Motor neuron (in vitro differentiated cells): ENCODE data around the gene GNAO1. TPM values are rescaled to one million over a fixed set of nuclear protein-coding genes. Genes with fewer than 3 reads are reported as not detected.
"Not testable (repeated sequence)": the region's sequence is repeated elsewhere in the genome, so short reads cannot be mapped to it uniquely, and the experiment has no call there.

Source experiments
- ATAC-seq, 8 experiments: fragments of 200-7000 bp; cut with Tn5 transposase; replicated peaks in 6 of 8; 2 replicates each; pipeline ENCODE4 v1.8.0; 2021; ENCODE audit warnings: mild to moderate bottlenecking in 8 of 8, moderate library complexity in 8 of 8
- H3K27ac ChIP-seq, 2 donors: fragments of 250-450 bp; sonication (Bioruptor Pico); 2 replicates each; pipeline ENCODE4 v1.9.0; 2021; ENCODE audit warnings: antibody characterized with exemption in 2 of 2, mild to moderate bottlenecking in 2 of 2, moderate library complexity in 1 of 2
- H3K4me1 ChIP-seq, 2 donors: fragments of 250-450 bp; sonication (Bioruptor Pico); replicated peaks in 1 of 2; 2 replicates each; pipeline ENCODE4 v1.6.1; 2021; ENCODE audit warnings: antibody characterized with exemption in 2 of 2, mild to moderate bottlenecking in 2 of 2, moderate library complexity in 1 of 2
- H3K4me3 ChIP-seq, 5 donors: fragments of 250-450 bp; sonication (Bioruptor Pico); 2 replicates each; pipeline ENCODE4 v1.9.0; 2021; ENCODE audit warnings: antibody characterized with exemption in 5 of 5, mild to moderate bottlenecking in 5 of 5, moderate library complexity in 4 of 5
- WGBS, 10 experiments: fragments of 450-650 bp; shearing (Covaris generic); methylation state at CpG; one replicate each; pipeline ENCODE4 v1.0.0; 2022; 5-methylcytosine and 5-hydroxymethylcytosine counted together
- in situ Hi-C, 9 experiments: fragments of 400-800 bp; cut with MboI; loops; one replicate each; pipeline ENCODE4 v1.15.0; 2021; ENCODE audit warnings: low sequenced_read_pairs in 9 of 9, low pct_unique_long_range_greater_than_20kb in 2 of 9; ENCODE audit not compliant: unreplicated experiment in 9 of 9
- total RNA-seq, 8 experiments: library from RNA; unstranded; fragments of 300-600 nt; gene quantifications; 2 replicates each; pipeline versions ENCODE4 v1.2.3 to v1.2.4, GENCODE V29; 2022

Gene GNAO1
- total RNA-seq, 8 experiments from 2014 or later, result 1.5 to 80.7 (median 44.8) TPM

DNA sequence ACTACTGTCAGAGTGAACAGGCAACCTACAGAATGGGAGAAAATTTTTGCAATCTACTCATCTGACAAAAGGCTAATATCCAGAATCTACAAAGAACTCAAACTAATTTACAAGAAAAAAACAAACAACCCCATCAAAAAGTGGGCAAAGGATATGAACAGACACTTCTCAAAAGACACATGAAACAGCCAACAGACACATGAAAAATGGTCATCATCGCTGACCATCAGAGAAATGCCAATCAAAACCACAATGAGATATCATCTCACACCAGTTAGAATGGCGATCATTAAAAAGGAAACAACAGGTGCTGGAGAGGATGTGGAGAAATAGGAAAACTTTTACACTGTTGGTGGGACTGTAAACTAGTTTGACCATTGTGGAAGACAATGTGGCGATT, 205.4 kb downstream of the GNAO1 start:
- H3K4me3 ChIP-seq, in situ Hi-C loops, ATAC-seq, H3K27ac ChIP-seq, H3K4me1 ChIP-seq: not testable (repeated sequence)
- 80 to 100% (median 93%) methylated on average over 1 to 3 of the region's 3 CpGs; no CpG with 5 or more reads in 6 of the 10 experiments for WGBS, 10 experiments

DNA sequence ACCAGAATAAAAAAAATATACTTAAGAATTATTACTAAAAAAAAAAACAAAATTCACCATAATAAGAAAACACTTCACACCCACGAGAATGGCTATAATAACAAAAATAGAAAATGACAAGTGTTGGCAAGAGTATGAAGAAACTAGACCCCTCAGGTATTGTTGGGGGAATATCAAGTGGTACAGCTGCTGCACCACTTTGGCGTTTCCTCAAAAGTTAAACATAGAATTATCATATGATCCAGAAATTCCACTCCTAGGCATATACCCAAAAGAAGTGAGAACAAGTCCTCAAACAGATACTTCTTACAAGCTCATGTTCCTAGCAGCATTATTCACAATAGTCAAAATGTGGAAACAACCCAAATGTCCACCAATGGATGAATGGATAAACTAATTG, 207.8 kb downstream of the GNAO1 start:
- peaks cover 0 to 10% of the 10 kb centered on the region in 2 donors for H3K4me1 ChIP-seq
- H3K4me3 ChIP-seq, result no peak overlapping the region
- peak in 1 of 8 experiments; percentile 38 for ATAC-seq
- 75 to 100% (median 90%) methylated on average over 1 to 2 of the region's 2 CpGs; no CpG with 5 or more reads in 1 of the 10 experiments for WGBS, 10 experiments
- no peak overlapping the region for H3K27ac ChIP-seq
- in situ Hi-C loops, result no loop called here

DNA sequence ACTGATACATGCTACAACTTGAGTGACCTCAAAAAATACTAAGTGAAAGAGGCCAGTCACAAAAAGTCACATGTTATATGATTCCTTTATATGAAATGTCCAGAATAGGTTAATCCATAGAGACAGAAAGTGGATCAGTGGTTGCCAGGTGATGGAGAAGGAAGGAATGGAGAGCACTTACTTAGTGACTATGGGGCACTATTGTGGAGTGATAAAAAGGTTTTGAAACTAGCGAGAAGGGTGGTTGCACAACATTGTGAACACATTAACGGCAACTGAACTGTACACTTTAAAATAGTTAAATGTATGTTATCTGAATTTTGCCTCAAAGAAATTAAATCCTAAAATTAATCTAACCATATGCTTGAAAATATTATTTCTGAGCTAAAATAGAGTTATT, 208.2 kb downstream of the GNAO1 start:
- Histone ChIP-seq H3K4me1 (peaks cover 0 to 10% of the 10 kb centered on the region in 2 donors), H3K4me3 (no peak overlapping the region), H3K27ac (no peak overlapping the region)
- in situ Hi-C loops, result no loop called here
- peak in 4 of 8 experiments; percentile 50 to 100 (median 78) for ATAC-seq
- 0 to 100% (median 60%) methylated on average over 1 to 2 of the region's 2 CpGs; no CpG with 5 or more reads in 1 of the 10 experiments for WGBS, 10 experiments

DNA sequence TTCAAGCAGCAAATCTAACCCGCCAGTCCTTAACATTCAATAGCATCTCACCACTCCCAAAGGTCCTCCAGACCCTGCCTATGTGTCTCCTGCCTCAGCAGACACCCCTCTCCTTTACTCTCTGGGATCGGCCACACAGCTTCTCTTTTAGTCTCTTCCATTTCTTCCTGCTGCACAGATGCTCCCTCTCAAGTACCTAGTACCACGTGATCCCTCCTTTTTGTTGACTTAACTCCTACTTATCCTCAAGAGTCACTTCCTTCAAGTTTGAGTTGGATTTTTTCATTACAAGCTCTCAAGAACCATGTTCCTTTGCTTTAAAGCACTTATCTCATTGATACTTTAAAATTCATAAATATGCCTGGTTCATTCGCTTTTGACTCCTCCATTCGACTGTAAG, 209.2 kb downstream of the GNAO1 start:
- no peak for ATAC-seq
- in situ Hi-C loops, result no loop called here
- peaks cover 0 to 10% of the 10 kb centered on the region in 2 donors for H3K4me1 ChIP-seq
- 11 to 100% (median 77%) methylated on average over 1 to 5 of the region's 5 CpGs for WGBS, 10 experiments
- no peak overlapping the region for H3K27ac ChIP-seq
- no peak overlapping the region for H3K4me3 ChIP-seq

DNA sequence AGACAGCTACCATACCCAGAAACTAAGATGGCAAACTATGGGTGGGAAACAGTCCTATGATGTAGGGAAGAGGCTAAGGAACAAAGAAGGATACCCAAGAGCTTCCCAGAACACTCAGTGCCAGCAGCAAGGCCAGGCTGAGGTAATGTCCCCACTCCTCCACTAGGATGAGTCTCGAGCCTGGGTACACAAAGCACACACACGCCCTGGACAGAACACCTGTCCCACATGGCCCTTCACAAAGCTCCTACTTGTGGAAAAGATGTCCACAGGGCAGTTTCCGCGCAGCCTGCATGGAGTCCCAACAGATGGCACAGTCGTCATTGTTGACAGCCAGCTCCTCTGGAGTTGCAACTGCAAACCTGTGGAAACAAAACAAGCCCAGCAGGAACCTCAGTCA, 210.2 kb downstream of the GNAO1 start:
- peaks cover 0 to 10% of the 10 kb centered on the region in 2 donors for H3K4me1 ChIP-seq
- peak in 3 of 8 experiments; percentile 44 to 66 (median 56) for ATAC-seq
- H3K4me3 ChIP-seq, result no peak overlapping the region
- no peak overlapping the region for H3K27ac ChIP-seq
- in situ Hi-C loops, result no loop called here
- WGBS, 10 experiments, result 62 to 100% (median 92%) methylated on average over 1 to 5 of the region's 5 CpGs; no CpG with 5 or more reads in 4 of the 10 experiments

DNA sequence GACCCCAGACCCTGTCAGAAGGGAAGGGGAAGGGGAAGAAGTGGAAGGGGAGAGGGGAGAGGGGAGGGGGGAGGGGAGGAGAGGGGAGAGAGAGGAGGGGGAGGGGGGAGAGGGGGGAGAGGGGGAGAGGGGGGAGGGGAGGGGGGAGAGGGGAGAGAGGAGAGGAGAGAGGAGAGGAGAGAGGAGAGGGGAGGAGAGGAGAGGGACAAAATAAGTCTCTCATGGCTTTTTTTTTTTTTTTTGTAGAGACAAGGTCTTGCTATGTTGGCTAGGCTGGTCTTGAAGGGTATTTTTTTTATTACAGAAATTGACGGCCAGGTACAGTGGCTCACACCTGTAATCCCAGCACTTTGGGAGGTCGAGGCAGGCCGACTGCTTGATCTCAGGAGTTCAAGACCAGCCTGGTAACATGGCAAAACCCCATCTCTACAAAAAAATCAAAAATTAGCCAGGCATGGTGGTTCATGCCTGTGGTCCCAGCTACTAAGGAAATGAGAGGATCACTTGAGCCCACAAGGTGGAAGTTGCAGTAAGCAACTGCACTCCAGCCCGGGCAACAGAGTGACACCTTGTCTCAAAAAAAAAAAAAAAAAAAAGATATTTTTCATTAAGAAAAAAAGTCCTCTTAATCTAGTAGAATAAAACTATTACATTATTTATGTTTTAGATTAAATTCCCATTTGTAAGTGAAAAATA, 214.8 kb downstream of the GNAO1 start:
- WGBS, 10 experiments, result 67 to 100% (median 92%) methylated on average over 1 to 3 of the region's 4 CpGs; no CpG with 5 or more reads in 2 of the 10 experiments
- Histone ChIP-seq H3K4me3 (no peak overlapping the region), H3K27ac (no peak overlapping the region), H3K4me1 (no peaks in the 10 kb centered on the region)
- no peak for ATAC-seq
- in situ Hi-C loops, result no loop called here

Other genes with a start within 250 kb of the GNAO1 start
- gene AMFR, start 234.1 kb downstream of the GNAO1 start, total RNA-seq, result 100 to 1,000 TPM in 1 of 8 experiments, 10 to 100 TPM in 7; 49.1 to 165 (median 60.1) TPM